ENCODE data around the gene NACC1.

Gene NACC1

DNA sequence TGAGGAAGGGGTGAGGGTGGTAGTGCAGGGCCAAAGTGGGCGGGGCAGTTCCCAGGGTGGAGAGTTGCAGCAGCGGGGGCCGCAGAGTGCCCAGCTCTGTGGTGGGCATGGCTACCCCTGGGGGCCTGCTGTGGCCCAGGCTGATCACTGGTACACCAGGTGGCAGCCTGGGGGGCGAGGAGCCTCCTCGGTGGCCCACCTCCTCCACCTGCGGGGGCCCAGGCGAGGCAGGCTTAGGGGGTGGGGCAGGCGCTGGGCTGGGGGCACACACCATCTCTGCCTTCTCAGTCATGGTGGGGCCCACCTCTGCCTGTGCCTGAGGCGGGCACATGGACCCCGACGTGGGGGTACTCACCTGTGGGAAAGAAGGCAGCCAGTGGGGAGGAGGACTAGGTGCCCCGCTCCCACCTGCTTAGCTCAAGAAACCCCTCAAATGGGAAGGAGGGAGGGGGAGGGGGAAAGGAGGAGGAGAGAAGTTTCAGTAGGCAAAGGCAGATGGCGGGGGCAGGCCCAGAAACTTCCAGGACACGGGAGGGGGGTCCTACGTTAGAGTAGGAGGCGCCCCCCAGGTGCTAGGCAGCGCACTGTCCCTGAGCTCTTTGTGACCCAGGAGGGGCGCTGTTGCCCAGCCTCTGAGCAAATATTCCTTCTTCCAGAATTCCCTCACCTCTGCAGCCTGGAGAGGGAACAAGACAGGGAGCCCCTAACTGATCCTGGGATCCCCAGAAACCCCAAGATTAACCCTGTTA is 17.0 kb upstream of the NACC1 start:
- peak overlapping the region; percentile 74 for H3K4me3 Mint-ChIP-seq
- peaks cover 41% of the 10 kb centered on the region for H3K4me1 Mint-ChIP-seq (ENCODE audit: low read depth)
- DNase-seq (ENCODE audit: low spot score): no peak
- peaks cover 12% of the 10 kb centered on the region for H3K36me3 Mint-ChIP-seq (ENCODE audit: low read depth)
- peaks cover 13% of the 10 kb centered on the region for H3K27me3 Mint-ChIP-seq (ENCODE audit: low read depth)
- H3K9me3 Mint-ChIP-seq: no peaks in the 10 kb centered on the region
- peak overlapping the region; percentile 2 for H3K27ac Mint-ChIP-seq

DNA sequence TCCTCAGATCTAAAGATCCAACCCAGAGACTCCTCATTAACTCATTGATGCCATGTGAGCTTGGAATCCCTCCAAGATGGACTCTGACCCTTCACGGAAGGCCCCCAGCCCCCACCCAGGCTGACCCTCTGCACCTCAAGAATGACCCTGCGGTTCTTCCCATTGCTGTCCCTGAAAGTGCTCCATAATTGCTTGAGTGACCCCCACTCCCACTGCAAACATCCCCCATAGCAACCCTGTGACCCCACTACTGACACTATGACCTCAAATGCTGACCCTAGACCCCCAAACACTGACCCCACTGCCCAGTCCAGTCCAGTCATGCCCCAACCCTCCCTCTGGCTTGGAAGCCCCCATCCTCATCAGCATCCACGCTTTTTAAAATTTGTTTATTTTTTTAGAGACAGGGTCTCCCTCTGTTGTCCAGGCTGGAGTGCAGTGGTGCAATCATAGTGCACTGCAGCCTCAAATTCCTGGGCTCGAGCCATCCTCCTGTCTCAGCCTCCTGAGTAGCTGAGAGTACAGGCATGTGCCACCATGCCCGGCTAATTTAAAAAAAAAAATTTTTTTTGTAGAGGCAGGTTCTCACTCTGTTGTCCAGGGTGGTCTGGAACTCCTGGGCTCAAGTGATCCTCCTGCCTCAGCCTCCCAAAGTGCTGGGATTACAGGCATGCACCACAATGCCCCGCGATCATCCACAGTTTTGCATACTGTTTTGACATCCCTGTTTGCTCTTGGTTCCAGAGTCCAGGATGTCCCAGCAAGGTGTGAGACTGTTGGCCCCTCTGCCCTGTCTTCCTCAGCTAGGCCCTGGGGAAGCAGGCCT is 16.3 kb upstream of the NACC1 start:
- H3K4me1 Mint-ChIP-seq (ENCODE audit: low read depth): peaks cover 39% of the 10 kb centered on the region
- peak overlapping the region; percentile 2 for H3K27ac Mint-ChIP-seq
- H3K9me3 Mint-ChIP-seq: no peaks in the 10 kb centered on the region
- H3K36me3 Mint-ChIP-seq (ENCODE audit: low read depth): peaks cover 12% of the 10 kb centered on the region
- H3K4me3 Mint-ChIP-seq: peak overlapping the region; percentile 74
- DNase-seq (ENCODE audit: low spot score): no peak
- peaks cover 9% of the 10 kb centered on the region for H3K27me3 Mint-ChIP-seq (ENCODE audit: low read depth)

DNA sequence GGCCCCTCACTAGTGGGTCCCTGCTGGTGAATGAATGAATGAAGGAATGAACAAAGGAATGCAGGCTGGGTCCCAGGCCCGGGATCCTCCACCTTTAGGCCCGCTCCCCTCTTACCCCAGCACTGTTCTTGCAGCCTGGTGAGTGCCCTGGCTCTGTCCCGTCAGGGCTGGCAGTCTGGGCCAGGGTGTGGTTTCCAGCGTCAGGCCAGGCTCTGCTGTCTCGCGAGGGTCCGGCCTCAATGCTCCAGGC is 15.7 kb upstream of the NACC1 start:
- Mint-ChIP-seq H3K27me3 (ENCODE audit: low read depth) (peaks cover 6% of the 10 kb centered on the region), H3K4me3 (peak overlapping the region; percentile 74), H3K27ac (no peak overlapping the region), H3K9me3 (no peaks in the 10 kb centered on the region), H3K36me3 (ENCODE audit: low read depth) (peaks cover 11% of the 10 kb centered on the region), H3K4me1 (ENCODE audit: low read depth) (peaks cover 36% of the 10 kb centered on the region)
- DNase-seq (ENCODE audit: low spot score): no peak

DNA sequence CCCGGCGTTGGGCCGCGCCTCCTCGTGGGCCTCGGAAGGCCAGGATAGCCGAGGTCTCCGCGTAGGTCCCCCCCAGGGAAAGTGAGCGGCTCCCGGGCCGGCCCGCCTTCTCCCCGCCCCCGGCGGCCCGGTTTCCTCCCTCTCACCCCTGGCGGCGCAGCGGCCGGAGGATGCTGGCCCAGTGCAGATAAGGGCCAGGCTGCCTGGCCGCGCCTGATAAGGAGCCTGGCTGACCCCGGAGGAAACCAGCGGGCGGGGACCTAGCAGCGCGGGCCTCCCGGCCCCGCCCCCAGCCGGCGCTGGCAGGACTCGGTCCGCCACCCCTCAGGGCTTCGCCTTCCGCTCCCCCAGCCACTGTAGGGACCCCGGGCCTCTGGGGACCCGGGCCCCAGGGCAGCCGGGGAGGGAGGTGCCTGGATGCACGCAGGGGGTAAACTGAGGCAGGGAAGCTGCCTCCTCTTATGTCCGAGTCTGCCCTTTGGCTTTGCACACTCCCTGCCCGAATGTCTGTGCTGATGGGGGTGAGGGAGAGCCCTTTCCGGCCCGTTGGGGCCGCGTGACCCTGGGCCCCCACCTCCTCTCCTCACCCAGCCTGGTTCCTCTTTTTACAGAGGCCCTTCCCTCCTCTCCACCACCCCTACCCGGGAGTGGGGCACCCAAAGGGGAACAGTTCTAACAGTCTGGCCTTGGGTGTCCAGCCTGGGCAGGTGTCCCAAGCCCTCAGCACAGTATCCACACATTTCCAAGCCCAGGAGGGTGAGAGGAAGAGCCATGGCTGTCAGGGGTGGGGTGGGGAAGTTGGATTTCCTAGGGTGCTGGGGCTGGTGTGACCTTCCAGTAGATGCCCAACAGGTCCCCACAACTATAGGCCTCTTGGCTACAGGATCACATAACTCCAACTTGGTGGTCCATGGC is 15.1 kb upstream of the NACC1 start, which contains the start of gene LYL1:
Gene LYL1 (minus strand): TSS at position 193 of the 915 bp plus-strand sequence. CDS start 1,687 bp downstream, outside the sequence.
- DNase-seq (ENCODE audit: low spot score): no peak
- Mint-ChIP-seq H3K27me3 (ENCODE audit: low read depth) (peaks cover 6% of the 10 kb centered on the region), H3K9me3 (no peaks in the 10 kb centered on the region), H3K27ac (peak within 1 kb of the TSS; percentile 2), H3K4me3 (peak within 1 kb of the TSS; percentile 74), H3K4me1 (ENCODE audit: low read depth) (peaks cover 36% of the 10 kb centered on the region), H3K36me3 (ENCODE audit: low read depth) (peaks cover 15% of the 10 kb centered on the region)

DNA sequence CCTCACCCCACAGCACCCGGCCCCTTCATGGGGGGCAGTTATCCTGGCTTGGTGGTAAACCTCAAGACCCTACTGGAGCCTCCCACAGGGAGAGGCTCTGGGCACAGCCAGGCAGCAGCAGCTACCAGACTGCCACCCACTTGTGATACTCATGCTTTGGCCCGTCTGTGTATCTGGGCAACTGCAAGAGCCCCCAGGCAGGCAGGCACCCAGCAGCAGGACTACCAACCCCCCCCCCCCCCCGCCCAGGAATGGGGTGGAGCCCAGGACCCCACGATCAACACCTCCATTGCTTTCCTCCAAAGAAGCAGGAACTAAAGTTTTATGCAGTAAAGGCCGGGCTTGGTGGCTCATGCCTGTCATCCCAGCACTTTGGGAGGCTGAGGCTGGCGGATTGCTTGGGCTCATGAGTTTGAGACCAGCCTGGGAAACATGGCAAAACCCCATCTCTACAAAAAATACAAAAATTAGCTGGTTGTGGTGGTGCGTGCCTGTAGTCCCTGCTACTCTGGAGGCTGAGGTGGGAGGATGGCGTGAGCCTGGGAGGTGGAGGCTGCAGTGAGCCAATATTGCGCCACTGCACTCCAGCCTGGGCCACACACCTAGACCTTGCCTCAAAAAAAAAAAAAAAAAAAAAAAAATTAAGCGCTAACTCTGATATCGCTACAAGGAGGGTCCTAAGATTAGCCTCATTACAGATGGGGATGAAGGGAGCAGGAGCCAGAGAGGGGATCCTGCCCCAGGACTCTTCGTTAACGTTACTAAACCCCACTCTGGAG is 14.3 kb upstream of the NACC1 start:
- H3K4me3 Mint-ChIP-seq: peak overlapping the region; percentile 91
- peak overlapping the region; percentile 20 for H3K27ac Mint-ChIP-seq

DNA sequence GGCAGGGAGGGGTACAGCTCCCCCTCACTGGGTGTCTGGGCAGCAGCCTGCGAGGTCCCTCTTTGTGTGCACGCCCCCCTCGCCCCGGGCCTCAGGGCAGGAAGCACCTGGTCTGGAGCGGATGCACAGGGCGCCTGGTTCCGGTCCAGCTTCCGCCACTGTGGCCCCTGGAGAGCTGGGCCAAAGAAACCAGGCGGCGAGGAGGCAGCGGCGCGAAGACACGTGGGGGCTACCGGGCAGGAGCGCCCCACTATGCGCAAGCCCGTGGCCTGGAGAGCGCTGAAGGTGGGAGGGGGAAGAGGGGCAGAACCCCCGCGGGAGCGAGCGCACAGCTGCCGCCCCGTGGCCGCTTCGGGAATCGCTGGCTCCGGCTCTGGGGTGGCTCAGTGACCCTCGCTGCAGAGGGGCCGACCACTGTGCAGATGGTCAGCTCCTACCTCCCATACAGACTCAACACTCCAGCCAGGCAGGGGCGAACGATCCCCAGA is 13.7 kb upstream of the NACC1 start:
- Mint-ChIP-seq H3K9me3 (no peaks in the 10 kb centered on the region), H3K4me1 (ENCODE audit: low read depth) (peaks cover 28% of the 10 kb centered on the region), H3K27me3 (ENCODE audit: low read depth) (no peaks in the 10 kb centered on the region), H3K4me3 (peak overlapping the region; percentile 91), H3K27ac (peak overlapping the region; percentile 93), H3K36me3 (ENCODE audit: low read depth) (peaks cover 15% of the 10 kb centered on the region)
- DNase-seq (ENCODE audit: low spot score): peak; percentile 65

More for the DNA sequence above, 14.3 kb upstream of the NACC1 start:
- H3K36me3 Mint-ChIP-seq (ENCODE audit: low read depth): peaks cover 15% of the 10 kb centered on the region
- no peaks in the 10 kb centered on the region for H3K27me3 Mint-ChIP-seq (ENCODE audit: low read depth)
- no peak for DNase-seq (ENCODE audit: low spot score)
- peaks cover 31% of the 10 kb centered on the region for H3K4me1 Mint-ChIP-seq (ENCODE audit: low read depth)
- H3K9me3 Mint-ChIP-seq: no peaks in the 10 kb centered on the region

DNA sequence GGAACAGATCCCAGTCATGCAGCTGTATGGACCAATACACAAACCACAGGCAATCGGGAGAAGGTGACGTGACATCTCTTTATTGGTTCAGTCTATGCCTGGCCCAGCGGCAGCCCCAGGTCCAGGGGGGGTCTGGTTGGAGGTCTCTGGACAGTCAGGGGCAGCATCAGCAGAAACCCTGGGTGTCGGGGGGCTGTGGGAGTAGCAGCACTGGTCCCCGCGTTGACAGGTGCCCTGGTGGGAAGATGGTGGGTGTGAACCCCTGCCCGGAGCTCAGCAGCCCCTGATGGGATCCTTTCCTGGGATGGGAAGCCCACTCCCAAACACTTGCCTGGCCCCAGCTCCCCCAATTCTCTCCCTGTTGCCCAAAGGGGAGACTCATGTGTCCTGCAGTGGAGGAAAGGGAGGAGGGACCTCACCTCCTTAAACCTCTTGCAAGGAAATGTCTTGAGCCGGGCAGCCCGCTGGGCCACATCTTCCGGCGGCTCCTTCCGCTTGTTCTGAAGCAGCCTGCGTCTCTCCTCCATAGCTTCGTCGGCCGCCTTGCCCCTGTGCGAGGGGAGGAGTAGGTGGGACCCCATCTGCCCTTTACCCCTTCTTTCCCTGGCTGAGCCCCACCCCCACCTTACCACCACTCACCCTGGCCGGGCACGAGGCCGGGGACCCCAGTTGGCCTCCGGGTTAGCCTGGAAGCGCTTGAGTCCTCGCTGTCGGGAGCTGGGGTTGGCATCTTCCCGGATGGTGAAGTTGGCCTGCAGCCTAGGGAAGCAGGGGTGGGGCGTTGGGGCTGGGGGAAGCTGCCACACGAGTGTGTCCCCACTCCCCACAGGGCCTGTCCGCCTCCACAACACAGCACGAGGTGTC is 13.0 kb upstream of the NACC1 start:
- peaks cover 23% of the 10 kb centered on the region for H3K4me1 Mint-ChIP-seq (ENCODE audit: low read depth)
- no peaks in the 10 kb centered on the region for H3K27me3 Mint-ChIP-seq (ENCODE audit: low read depth)
- H3K27ac Mint-ChIP-seq: peak overlapping the region; percentile 93
- H3K9me3 Mint-ChIP-seq: no peaks in the 10 kb centered on the region
- H3K4me3 Mint-ChIP-seq: peak overlapping the region; percentile 91
- peaks cover 15% of the 10 kb centered on the region for H3K36me3 Mint-ChIP-seq (ENCODE audit: low read depth)
- peak; percentile 28 for DNase-seq (ENCODE audit: low spot score)

DNA sequence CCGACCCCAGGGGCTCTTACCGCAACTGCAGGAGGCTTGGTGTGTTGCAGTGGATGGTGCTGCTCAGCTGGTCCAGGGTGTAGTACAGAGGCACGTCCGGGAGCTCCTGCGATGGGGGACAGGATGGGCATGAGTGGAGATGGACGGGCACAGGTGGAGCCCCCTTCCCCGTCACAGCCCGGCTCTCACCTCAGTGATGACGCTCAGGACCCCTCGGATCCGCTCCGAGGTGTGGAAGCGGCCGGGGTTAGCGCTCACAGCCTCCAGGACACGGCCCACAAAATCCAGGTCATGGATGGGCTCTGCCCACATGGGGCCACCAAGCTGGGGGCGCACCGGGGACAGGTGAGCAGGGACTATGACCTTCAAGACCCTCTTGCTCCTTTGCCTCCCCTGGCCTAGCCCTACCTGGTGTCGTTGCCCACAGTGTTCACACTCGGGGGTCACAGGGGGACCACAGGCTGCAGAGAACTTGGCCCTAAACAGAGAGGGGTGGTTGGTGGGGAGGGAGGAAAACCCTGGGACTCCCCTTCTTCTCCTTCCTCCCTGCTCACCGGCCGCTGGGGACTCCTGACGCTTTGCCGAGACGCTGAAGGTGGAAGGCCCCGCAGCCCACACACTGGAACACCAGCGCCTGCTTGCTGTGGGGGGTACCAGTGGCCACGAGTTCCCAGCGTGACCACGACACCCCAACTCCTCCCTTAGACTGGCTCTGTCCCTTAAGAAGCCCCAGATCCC is 8.5 kb upstream of the NACC1 start:
- no peaks in the 10 kb centered on the region for H3K27me3 Mint-ChIP-seq (ENCODE audit: low read depth)
- H3K9me3 Mint-ChIP-seq: no peaks in the 10 kb centered on the region
- H3K27ac Mint-ChIP-seq: no peak overlapping the region
- DNase-seq (ENCODE audit: low spot score): no peak
- no peak overlapping the region for H3K4me3 Mint-ChIP-seq
- H3K4me1 Mint-ChIP-seq (ENCODE audit: low read depth): peaks cover 4% of the 10 kb centered on the region
- peaks cover 12% of the 10 kb centered on the region for H3K36me3 Mint-ChIP-seq (ENCODE audit: low read depth)

DNA sequence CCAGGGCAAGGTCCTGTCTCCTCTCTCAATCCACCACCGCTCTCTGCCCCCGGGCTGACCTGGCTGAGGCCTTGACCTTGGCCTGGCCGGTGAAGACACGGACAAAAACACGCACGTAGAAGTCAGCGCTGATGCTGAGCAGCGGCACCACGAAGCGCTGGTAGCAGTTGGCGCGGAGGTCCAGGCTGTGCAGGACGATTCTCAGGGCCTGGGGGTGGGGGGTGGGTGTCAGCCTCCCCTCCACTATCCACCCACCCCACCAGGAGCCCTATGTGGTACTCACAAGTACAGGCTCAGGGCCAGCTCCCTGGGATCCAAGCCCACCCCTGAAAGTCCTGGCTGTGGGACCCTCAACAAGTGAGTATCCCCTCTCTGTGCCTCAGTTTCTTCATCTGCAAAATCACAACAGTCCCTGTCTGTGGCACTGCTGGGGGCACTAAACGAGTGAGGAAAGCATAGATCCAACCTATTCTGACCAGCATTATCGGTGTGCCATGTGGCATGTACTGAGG is 7.9 kb upstream of the NACC1 start:
- Mint-ChIP-seq H3K27me3 (ENCODE audit: low read depth) (no peaks in the 10 kb centered on the region), H3K4me1 (ENCODE audit: low read depth) (peaks cover under 1% of the 10 kb centered on the region), H3K36me3 (ENCODE audit: low read depth) (peaks cover 15% of the 10 kb centered on the region), H3K27ac (no peak overlapping the region), H3K4me3 (no peak overlapping the region), H3K9me3 (no peaks in the 10 kb centered on the region)
- no peak for DNase-seq (ENCODE audit: low spot score)

DNA sequence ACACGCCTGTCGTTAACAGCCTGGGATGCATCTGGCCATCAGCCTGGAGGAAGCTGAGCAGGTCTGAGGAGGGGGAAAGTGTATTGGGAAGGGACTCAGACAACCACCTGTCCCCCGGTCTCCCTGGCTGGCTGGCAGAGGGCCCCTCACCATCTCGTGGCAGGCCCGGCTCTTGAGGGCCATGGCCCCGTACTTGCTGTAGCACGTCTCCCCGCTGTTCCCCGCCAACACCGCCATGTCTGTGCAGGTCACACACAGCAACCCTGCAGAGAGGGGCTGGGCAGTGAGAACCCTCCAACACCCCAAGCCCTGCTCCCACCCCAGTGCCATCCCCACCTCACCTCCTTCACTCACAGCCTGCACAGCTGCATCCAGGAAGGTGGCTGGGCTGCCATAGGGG is 5.5 kb upstream of the NACC1 start:
- Mint-ChIP-seq H3K27ac (no peak overlapping the region), H3K4me3 (no peak overlapping the region), H3K4me1 (ENCODE audit: low read depth) (peaks cover 6% of the 10 kb centered on the region), H3K36me3 (ENCODE audit: low read depth) (peaks cover 19% of the 10 kb centered on the region), H3K9me3 (no peaks in the 10 kb centered on the region), H3K27me3 (ENCODE audit: low read depth) (no peaks in the 10 kb centered on the region)
- no peak for DNase-seq (ENCODE audit: low spot score)

DNA sequence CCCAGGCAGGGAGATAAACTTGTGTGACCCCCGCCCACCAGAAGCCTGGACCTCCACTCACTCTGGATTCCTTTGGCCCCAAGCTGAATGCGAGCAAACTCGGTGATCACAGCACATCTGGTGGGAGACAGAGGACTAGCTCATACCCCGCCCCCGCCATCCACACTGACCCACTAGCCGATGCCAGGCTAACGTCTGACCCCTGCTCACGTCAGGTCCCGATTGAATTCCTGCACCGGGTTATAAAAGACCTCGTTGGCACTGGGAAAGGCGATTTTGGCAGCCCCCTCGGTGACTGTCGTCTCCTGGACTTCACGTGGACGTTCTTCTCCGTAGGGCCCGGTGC is 2.2 kb upstream of the NACC1 start:
- peaks cover 20% of the 10 kb centered on the region for H3K4me1 Mint-ChIP-seq (ENCODE audit: low read depth)
- H3K9me3 Mint-ChIP-seq: no peaks in the 10 kb centered on the region
- DNase-seq (ENCODE audit: low spot score): no peak
- H3K4me3 Mint-ChIP-seq: peak overlapping the region; percentile 96
- no peaks in the 10 kb centered on the region for H3K27me3 Mint-ChIP-seq (ENCODE audit: low read depth)
- H3K36me3 Mint-ChIP-seq (ENCODE audit: low read depth): peaks cover 17% of the 10 kb centered on the region
- H3K27ac Mint-ChIP-seq: peak overlapping the region; percentile 97

All from T-helper 2 cell treated with Interferon-gamma antibody and Interleukin-4, amounts not matched to agents 5 μg/mL and 100 μg/mL, for 36 hours (primary cell).